HCT116 (cell line): ENCODE results near the gene HIVEP3. TPM values are rescaled to one million over a fixed set of nuclear protein-coding genes. Genes with fewer than 3 reads are reported as not detected.

Experiments
- ATAC-seq: fragments of 200-7000 bp; cut with Tn5 transposase; 2 replicates; pipeline ENCODE4 v1.9.1; 2020; ENCODE audit warnings: mild to moderate bottlenecking, moderate library complexity
- BruUV-seq: library from RNA; stranded (reverse); fragments of 400-500 nt; replicated peaks from 2 replicates; lab custom pipeline; 2021; lab: Mats Ljungman, UMichigan
- CTCF ChIA-PET: fragments of 300-600 bp; sonication (Branson Sonifier 250); formaldehyde crosslinking; loops from one replicate; lab custom pipeline; 2021; ENCODE audit warnings: antibody characterized with exemption; lab: Charles Lee
- POLR2A ChIA-PET: fragments of 300-600, 350-600 bp; sonication (Branson Sonifier 250); formaldehyde crosslinking; loops from one replicate; lab custom pipeline; 2021; ENCODE audit warnings: antibody characterized with exemption; lab: Charles Lee
- RAD21 ChIA-PET, 2 experiments: fragments of 300-600 bp; sonication (Branson Sonifier 250); formaldehyde crosslinking; loops; one replicate each; lab custom pipeline; 2023; ENCODE audit warnings: low total read pairs in 2 of 2; ENCODE audit not compliant: uncharacterized antibody in 2 of 2, unreplicated experiment in 2 of 2, low non-redundant PET in 1 of 2; lab: Charles Lee
- DNase-seq: peaks from one replicate; pipeline ENCODE4 v3.0.0-alpha.2; 2010; ENCODE audit warnings: low read depth, low spot score
- H2AFZ ChIP-seq: fragments of 200-600 bp; shearing (Covaris generic), sonication (generic); 2 replicates; pipeline ENCODE4 v1.6.1; 2017; ENCODE audit warnings: low read depth, mixed run types, mixed read lengths, antibody characterized with exemption, low read length; ENCODE audit not compliant: poor library complexity, severe bottlenecking
- H3K27ac ChIP-seq: 2 replicates; pipeline ENCODE4 v1.5.1; 2012; ENCODE audit warnings: low read depth, low read length
- H3K27me3 ChIP-seq: fragments of 200-600 bp; sonication (generic); 2 replicates; pipeline ENCODE4 v1.6.1; 2016; ENCODE audit warnings: mixed run types, low read length, mixed read lengths; ENCODE audit not compliant: insufficient read depth
- H3K36me3 ChIP-seq, 2 experiments: fragments of 200-500 bp in 1 of 2; fragments of 200-600 bp in 1 of 2; sonication (Bioruptor generic) in 1 of 2; sonication (generic) in 1 of 2; 2 replicates each; pipeline versions ENCODE4 v1.5.1 to v1.6.1; 2014 to 2016; ENCODE audit warnings: low read length in 2 of 2, inconsistent platforms in 1 of 2, mixed read lengths in 1 of 2, mixed run types in 1 of 2; ENCODE audit not compliant: insufficient read depth in 2 of 2, control insufficient read depth in 1 of 2
- H3K4me1 ChIP-seq, 2 experiments: fragments of 200-600 bp in 1 of 2; sonication (generic) in 1 of 2; 2 replicates each; pipeline versions ENCODE4 v1.5.1 to v1.6.1; 2012 to 2017; ENCODE audit warnings: low read length in 2 of 2, inconsistent platforms in 1 of 2, mild to moderate bottlenecking in 1 of 2, mixed read lengths in 1 of 2, mixed run types in 1 of 2, moderate library complexity in 1 of 2; ENCODE audit not compliant: insufficient read depth in 2 of 2, control insufficient read depth in 1 of 2
- H3K4me2 ChIP-seq: fragments of 200-600 bp; sonication (generic); 2 replicates; pipeline ENCODE4 v1.6.1; 2017; ENCODE audit warnings: mixed run types, low read length, mixed read lengths
- H3K4me3 ChIP-seq, 2 experiments: fragments of 200-600 bp in 1 of 2; sonication (generic) in 1 of 2; replicated peaks in 1 of 2; 2 replicates each; pipeline ENCODE4 v1.5.1; 2011 to 2016; ENCODE audit warnings: low read length in 2 of 2, control low read depth in 1 of 2, low read depth in 1 of 2, mild to moderate bottlenecking in 1 of 2, mixed read lengths in 1 of 2, mixed run types in 1 of 2
- H3K79me2 ChIP-seq: fragments of 200-600 bp; sonication (generic); 2 replicates; pipeline ENCODE4 v1.6.1; 2017; ENCODE audit warnings: mild to moderate bottlenecking, mixed run types, low read length, moderate library complexity, mixed read lengths; ENCODE audit not compliant: insufficient read depth
- H3K9ac ChIP-seq: fragments of 200-600 bp; sonication (generic); 2 replicates; pipeline ENCODE4 v1.6.1; 2016; ENCODE audit warnings: low read length, mixed read lengths
- H3K9me2 ChIP-seq: fragments of 200-600 bp; sonication (generic), shearing (Covaris generic); 2 replicates; pipeline ENCODE4 v1.6.1; 2017; ENCODE audit warnings: mixed run types, mild to moderate bottlenecking, moderate library complexity; ENCODE audit not compliant: insufficient read depth
- H3K9me3 ChIP-seq, 2 experiments: fragments of 200-500 bp in 1 of 2; fragments of 200-600 bp in 1 of 2; sonication (Bioruptor generic) in 1 of 2; sonication (generic) in 1 of 2; 2 replicates each; pipeline ENCODE4 v1.6.1; 2014 to 2017; ENCODE audit warnings: low read length in 2 of 2, mixed read lengths in 2 of 2, inconsistent platforms in 1 of 2, low read depth in 1 of 2, mild to moderate bottlenecking in 1 of 2, mixed run types in 1 of 2, moderate library complexity in 1 of 2; ENCODE audit not compliant: control insufficient read depth in 1 of 2, insufficient read depth in 1 of 2
- H4K20me1 ChIP-seq: fragments of 200-600 bp; sonication (generic), shearing (Covaris generic); 2 replicates; pipeline ENCODE4 v1.6.1; 2017; ENCODE audit warnings: mixed run types, mild to moderate bottlenecking, moderate library complexity; ENCODE audit not compliant: insufficient read depth
- CEBPB ChIP-seq: IDR thresholded peaks from 2 replicates; pipeline ENCODE4 v1.6.1; 2012; ENCODE audit warnings: low read depth
- ELF1 ChIP-seq: IDR thresholded peaks from 2 replicates; pipeline ENCODE4 v1.6.1; 2012; ENCODE audit warnings: low read depth, borderline replicate concordance
- EZH2 ChIP-seq: fragments of 200-600 bp; sonication (generic); IDR thresholded peaks from 2 replicates; pipeline ENCODE4 v1.6.1; 2017; ENCODE audit warnings: antibody characterized with exemption, mixed run types
- EZH2phosphoT487 ChIP-seq: fragments of 200-600 bp; IDR thresholded peaks from 2 replicates; pipeline ENCODE4 v1.6.1; 2018; ENCODE audit warnings: antibody characterized with exemption, borderline replicate concordance
- FOSL1 ChIP-seq: IDR thresholded peaks from 2 replicates; pipeline ENCODE4 v1.6.1; 2012; ENCODE audit warnings: low read depth
- POLR2A ChIP-seq: IDR thresholded peaks from 2 replicates; pipeline ENCODE4 v1.7.0; 2011; ENCODE audit warnings: borderline replicate concordance; ENCODE audit not compliant: insufficient read depth, insufficient read length; ENCODE audit errors: extremely low read depth
- SP1 ChIP-seq: IDR thresholded peaks from 2 replicates; pipeline ENCODE4 v1.6.1; 2012; ENCODE audit warnings: low read depth
- SRF ChIP-seq: IDR thresholded peaks from 2 replicates; pipeline ENCODE4 v1.6.1; 2012; ENCODE audit warnings: low read depth
- TCF7L2 ChIP-seq: IDR thresholded peaks from 2 replicates; pipeline ENCODE4 v1.7.0; 2011; ENCODE audit warnings: borderline replicate concordance, inconsistent platforms; ENCODE audit not compliant: insufficient read depth, insufficient read length; ENCODE audit errors: extremely low read depth
- YY1 ChIP-seq: IDR thresholded peaks from 2 replicates; pipeline ENCODE4 v1.6.1; 2011; ENCODE audit warnings: low read length, low read depth, moderate library complexity, mild to moderate bottlenecking; ENCODE audit not compliant: insufficient replicate concordance; ENCODE audit errors: extremely low read depth
- ZFX ChIP-seq: fragments of 450-650 bp; IDR thresholded peaks from 2 replicates; pipeline ENCODE4 v1.6.1; 2017
- ZNF274 ChIP-seq: fragments of 200-500 bp; sonication (Bioruptor generic); IDR thresholded peaks from 2 replicates; pipeline ENCODE4 v1.6.1; 2014; ENCODE audit warnings: mild to moderate bottlenecking, low read depth, low read length, inconsistent platforms
- intact Hi-C: fragments of 100-400 bp; cut with micrococcal nuclease; formaldehyde crosslinking; loops from 2 replicates; pipeline ENCODE4 v1.10.0; 2022
- total RNA-seq: library from RNA; stranded (reverse); gene quantifications from one replicate; pipeline ENCODE4 v1.2.1, GENCODE V29; 2021; ENCODE audit not compliant: unreplicated experiment
- TF ChIP-seq, protein P1 (sequence below): IDR thresholded peaks from 2 replicates; pipeline ENCODE4 v1.6.1; 2012
- TF ChIP-seq, protein P2 (sequence below): IDR thresholded peaks from 2 replicates; pipeline ENCODE4 v1.6.1; 2011; ENCODE audit warnings: mild to moderate bottlenecking, low read length, moderate library complexity; ENCODE audit not compliant: insufficient replicate concordance; ENCODE audit errors: extremely low read depth

HIVEP3 gene
- total RNA-seq, 1 experiment from 2014 or later: 7.1 TPM

DNA sequence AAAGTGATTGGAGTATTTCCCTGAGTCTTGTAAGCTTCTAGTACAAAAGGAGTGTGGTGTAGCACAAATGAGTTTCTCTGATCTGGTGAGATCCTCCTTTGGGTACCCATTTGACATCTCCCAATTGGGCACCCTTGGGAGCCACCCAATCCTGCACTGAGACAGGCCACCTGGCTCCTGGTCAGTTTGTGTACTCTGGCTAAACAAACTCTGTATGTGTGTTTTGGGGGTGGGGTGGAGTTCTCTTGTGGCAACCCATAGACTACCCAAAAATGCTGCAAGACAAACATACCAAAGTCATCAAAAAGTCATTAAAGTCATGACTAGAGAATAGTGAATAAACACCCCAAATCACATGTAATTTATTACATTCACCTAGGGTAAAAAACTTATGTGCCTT, 8.4 kb upstream of the HIVEP3 start:
- Histone ChIP-seq H4K20me1 (no peaks in the 10 kb centered on the region), H3K27me3 (no peaks in the 10 kb centered on the region)
- no peak for ATAC-seq

DNA sequence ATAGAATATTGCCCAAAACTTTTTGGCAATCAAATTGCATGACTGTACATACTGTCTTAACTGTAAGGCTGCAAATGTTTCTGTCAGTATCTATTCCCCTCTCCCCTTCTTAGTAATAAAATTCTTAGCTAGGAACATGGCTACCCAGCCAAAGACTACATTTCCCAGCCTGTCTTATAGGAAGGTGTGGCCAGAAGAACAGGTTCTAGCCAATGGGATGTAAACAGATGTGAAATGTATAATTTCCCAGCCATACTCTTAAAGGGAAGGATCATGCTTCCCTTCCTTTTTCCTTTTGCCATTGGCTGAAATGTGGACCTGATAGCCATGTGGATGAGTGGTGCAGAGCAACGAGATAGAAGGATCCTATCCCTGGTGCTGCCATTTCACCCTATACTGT, 7.0 kb upstream of the HIVEP3 start:
- RAD21 ChIA-PET: no interaction called here
- BruUV-seq: no TSS peak
- ATAC-seq (peak; percentile 73), DNase-seq (no peak)
- H3K4me3 ChIP-seq: no peak overlapping the region
- no peaks in the 10 kb centered on the region for H3K27me3 ChIP-seq
- H3K4me1 ChIP-seq: peaks cover 4 to 8% of the 10 kb centered on the region in 2 experiments
- no peak overlapping the region for H3K9ac ChIP-seq
- intact Hi-C loops: no loop called here
- no peak overlapping the region for H3K27ac ChIP-seq
- POLR2A ChIA-PET: no interaction called here
- no peaks in the 10 kb centered on the region for H3K9me2 ChIP-seq
- H3K36me3 ChIP-seq: no peaks in the 10 kb centered on the region
- TF ChIP-seq SP1: peak; percentile 51
- TF ChIP-seq, protein P1, sequence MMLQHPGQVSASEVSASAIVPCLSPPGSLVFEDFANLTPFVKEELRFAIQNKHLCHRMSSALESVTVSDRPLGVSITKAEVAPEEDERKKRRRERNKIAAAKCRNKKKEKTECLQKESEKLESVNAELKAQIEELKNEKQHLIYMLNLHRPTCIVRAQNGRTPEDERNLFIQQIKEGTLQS: no peak
- no peak for TF ChIP-seq EZH2phosphoT487
- TF ChIP-seq ELF1: no peak
- TF ChIP-seq TCF7L2: no peak
- no peak for TF ChIP-seq CEBPB
- no peak for TF ChIP-seq ZFX
- peak; percentile 40 for TF ChIP-seq YY1
- TF ChIP-seq SRF: no peak
- TF ChIP-seq POLR2A: no peak
- no peak for TF ChIP-seq FOSL1
- TF ChIP-seq EZH2: no peak
- H2AFZ ChIP-seq: no peak overlapping the region
- CTCF ChIA-PET: no interaction called here
- no peak overlapping the region for H3K4me2 ChIP-seq
- H3K79me2 ChIP-seq: no peaks in the 10 kb centered on the region
- H3K9me3 ChIP-seq: peaks cover 0 to 3% of the 10 kb centered on the region in 2 experiments; a peak in 1 of 4 replicates
- no peaks in the 10 kb centered on the region for H4K20me1 ChIP-seq

More for the DNA sequence above, 8.4 kb upstream of the HIVEP3 start:
- DNase-seq: no peak
- Histone ChIP-seq H3K79me2 (no peaks in the 10 kb centered on the region), H3K4me2 (no peak overlapping the region), H2AFZ (no peak overlapping the region), H3K36me3 (no peaks in the 10 kb centered on the region), H3K9me3 (no peaks in the 10 kb centered on the region), H3K4me1 (no peaks in the 10 kb centered on the region), H3K27ac (no peak overlapping the region), H3K9me2 (no peaks in the 10 kb centered on the region), H3K9ac (no peak overlapping the region), H3K4me3 (no peak overlapping the region)
- ChIA-PET POLR2A (no interaction called here), RAD21 (no interaction called here), CTCF (no interaction called here)
- TF ChIP-seq FOSL1 (no peak), ZNF274 (no peak), SRF (no peak), POLR2A (no peak), SP1 (no peak), ELF1 (no peak), TCF7L2 (no peak), CEBPB (no peak), EZH2phosphoT487 (no peak)
- TF ChIP-seq, protein P2, sequence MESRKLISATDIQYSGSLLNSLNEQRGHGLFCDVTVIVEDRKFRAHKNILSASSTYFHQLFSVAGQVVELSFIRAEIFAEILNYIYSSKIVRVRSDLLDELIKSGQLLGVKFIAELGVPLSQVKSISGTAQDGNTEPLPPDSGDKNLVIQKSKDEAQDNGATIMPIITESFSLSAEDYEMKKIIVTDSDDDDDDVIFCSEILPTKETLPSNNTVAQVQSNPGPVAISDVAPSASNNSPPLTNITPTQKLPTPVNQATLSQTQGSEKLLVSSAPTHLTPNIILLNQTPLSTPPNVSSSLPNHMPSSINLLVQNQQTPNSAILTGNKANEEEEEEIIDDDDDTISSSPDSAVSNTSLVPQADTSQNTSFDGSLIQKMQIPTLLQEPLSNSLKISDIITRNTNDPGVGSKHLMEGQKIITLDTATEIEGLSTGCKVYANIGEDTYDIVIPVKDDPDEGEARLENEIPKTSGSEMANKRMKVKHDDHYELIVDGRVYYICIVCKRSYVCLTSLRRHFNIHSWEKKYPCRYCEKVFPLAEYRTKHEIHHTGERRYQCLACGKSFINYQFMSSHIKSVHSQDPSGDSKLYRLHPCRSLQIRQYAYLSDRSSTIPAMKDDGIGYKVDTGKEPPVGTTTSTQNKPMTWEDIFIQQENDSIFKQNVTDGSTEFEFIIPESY: no peak
- BruUV-seq: no TSS peak
- intact Hi-C loops: no loop called here
